ENCODE data around the gene C6orf132.

GRCh38 chr6:42179945-42180313 lies 37.5 kb upstream of the C6orf132 start:
- TF ChIP-seq CTCF (IDR thresholded peaks at IDR 0.05; ENCODE audit: control extremely low read depth in 1 of 3, insufficient read depth in 1 of 3, low read depth in 1 of 3, low read length in 3 of 3) (no peak), POLR2A (IDR thresholded peaks at IDR 0.05; ENCODE audit: control extremely low read depth in 1 of 2, low read depth in 2 of 2, low read length in 2 of 2) (no peak)

Data from H1 (cell line).